Upper lobe of left lung (tissue), 4 donors: ENCODE measurements around the gene CDKL1.

Experiments used
- CTCF ChIP-seq, 6 experiments: fragments of 450-650 bp in 4 of 6; fragments of 200-600 bp in 2 of 6; sonication (generic) in 2 of 6; IDR thresholded peaks; one replicate each; pipeline ENCODE4 v1.5.1; 2016 to 2019; ENCODE audit warnings: antibody characterized with exemption in 6 of 6
- EP300 ChIP-seq, 4 donors: sonication (generic); formaldehyde crosslinking; IDR thresholded peaks; one replicate each; pipeline ENCODE4 v1.5.1; 2017; ENCODE audit warnings: antibody characterized with exemption in 4 of 4, control low read depth in 2 of 4
- POLR2A ChIP-seq, 4 donors: fragments of 450-650 bp; IDR thresholded peaks; one replicate each; pipeline ENCODE4 v1.5.1; 2016 to 2017; ENCODE audit warnings: antibody characterized with exemption in 4 of 4, mild to moderate bottlenecking in 2 of 4
- POLR2AphosphoS5 ChIP-seq, 2 donors: sonication (generic); formaldehyde crosslinking; IDR thresholded peaks; one replicate each; pipeline ENCODE4 v1.5.1; 2017; ENCODE audit warnings: antibody characterized with exemption in 2 of 2

- no peak for TF ChIP-seq POLR2A (IDR thresholded peaks at IDR 0.05)
- no peak for TF ChIP-seq EP300 (IDR thresholded peaks at IDR 0.05)
- no peak for TF ChIP-seq CTCF (IDR thresholded peaks at IDR 0.05)
- TF ChIP-seq POLR2AphosphoS5 (IDR thresholded peaks at IDR 0.05) = no peak
These were observed 43.6 kb downstream of the CDKL1 start for GRCh38 chr14:50353126-50353525.
